ENCODE data around the gene GDPD4.

GDPD4 gene

GRCh38 chr11:77202941-77203900 lies 98.3 kb downstream of the GDPD4 start:
- no peak for TF ChIP-seq CTCF (conservative IDR thresholded peaks at IDR 0.05; ENCODE audit: low read depth, low read length)
- Histone ChIP-seq H3K9ac (no peak overlapping the region), H2AFZ (ENCODE audit: low read depth) (no peak overlapping the region; the same call in 1 of the 2 replicates), H3K79me2 (ENCODE audit: insufficient read depth, low read depth) (no peaks in the 10 kb centered on the region), H3K4me3 (IDR thresholded peaks at IDR 0.05; ENCODE audit: insufficient read depth, low read depth, low read length) (no peak overlapping the region), H3K36me3 (ENCODE audit: insufficient read depth) (no peaks in the 10 kb centered on the region), H3K27me3 (ENCODE audit: insufficient read depth, low read depth) (no peaks in the 10 kb centered on the region), H3K27ac (no peak overlapping the region), H3K4me2 (no peak overlapping the region), H4K20me1 (ENCODE audit: insufficient read depth) (no peaks in the 10 kb centered on the region), H3K4me1 (ENCODE audit: low read depth, poor library complexity, severe bottlenecking) (no peaks in the 10 kb centered on the region)

GRCh38 chr11:77201991-77202841 lies 99.3 kb downstream of the GDPD4 start:
- Histone ChIP-seq H3K9ac (no peak overlapping the region), H3K4me2 (no peak overlapping the region), H2AFZ (ENCODE audit: low read depth) (no peak overlapping the region), H3K4me1 (ENCODE audit: low read depth, poor library complexity, severe bottlenecking) (no peaks in the 10 kb centered on the region), H3K79me2 (ENCODE audit: insufficient read depth, low read depth) (no peaks in the 10 kb centered on the region), H3K4me3 (IDR thresholded peaks at IDR 0.05; ENCODE audit: insufficient read depth, low read depth, low read length) (no peak overlapping the region), H3K27ac (no peak overlapping the region), H4K20me1 (ENCODE audit: insufficient read depth) (no peaks in the 10 kb centered on the region), H3K27me3 (ENCODE audit: insufficient read depth, low read depth) (no peaks in the 10 kb centered on the region), H3K36me3 (ENCODE audit: insufficient read depth) (no peaks in the 10 kb centered on the region)
- TF ChIP-seq CTCF (conservative IDR thresholded peaks at IDR 0.05; ENCODE audit: low read depth, low read length), result no peak

- H3K4me2 ChIP-seq, result no peak overlapping the region
- no peaks in the 10 kb centered on the region for H3K79me2 ChIP-seq (ENCODE audit: insufficient read depth, low read depth)
- H3K4me3 ChIP-seq (IDR thresholded peaks at IDR 0.05; ENCODE audit: insufficient read depth, low read depth, low read length), result no peak overlapping the region
- no peaks in the 10 kb centered on the region for H3K27me3 ChIP-seq (ENCODE audit: insufficient read depth, low read depth)
- no peaks in the 10 kb centered on the region for H3K36me3 ChIP-seq (ENCODE audit: insufficient read depth)
- no peak overlapping the region for H2AFZ ChIP-seq (ENCODE audit: low read depth)
- no peak for TF ChIP-seq CTCF (conservative IDR thresholded peaks at IDR 0.05; ENCODE audit: low read depth, low read length)
- no peaks in the 10 kb centered on the region for H3K4me1 ChIP-seq (ENCODE audit: low read depth, poor library complexity, severe bottlenecking)
- no peak overlapping the region for H3K27ac ChIP-seq
- H3K9ac ChIP-seq, result no peak overlapping the region
- H4K20me1 ChIP-seq (ENCODE audit: insufficient read depth), result no peaks in the 10 kb centered on the region
Measured at GRCh38 chr11:77201370-77201769, 100.1 kb downstream of the GDPD4 start.

GRCh38 chr11:77200351-77201268 lies 100.9 kb downstream of the GDPD4 start:
- Histone ChIP-seq H3K4me2 (no peak overlapping the region), H4K20me1 (ENCODE audit: insufficient read depth) (no peaks in the 10 kb centered on the region), H3K27me3 (ENCODE audit: insufficient read depth, low read depth) (no peaks in the 10 kb centered on the region), H3K4me1 (ENCODE audit: low read depth, poor library complexity, severe bottlenecking) (no peaks in the 10 kb centered on the region), H3K27ac (no peak overlapping the region), H2AFZ (ENCODE audit: low read depth) (no peak overlapping the region), H3K9ac (no peak overlapping the region), H3K4me3 (IDR thresholded peaks at IDR 0.05; ENCODE audit: insufficient read depth, low read depth, low read length) (no peak overlapping the region), H3K36me3 (ENCODE audit: insufficient read depth) (no peaks in the 10 kb centered on the region), H3K79me2 (ENCODE audit: insufficient read depth, low read depth) (no peaks in the 10 kb centered on the region)
- TF ChIP-seq CTCF (conservative IDR thresholded peaks at IDR 0.05; ENCODE audit: low read depth, low read length), result no peak

Data from KMS-11 (cell line).